ENCODE data around the gene EXT2.

EXT2 gene

DNA sequence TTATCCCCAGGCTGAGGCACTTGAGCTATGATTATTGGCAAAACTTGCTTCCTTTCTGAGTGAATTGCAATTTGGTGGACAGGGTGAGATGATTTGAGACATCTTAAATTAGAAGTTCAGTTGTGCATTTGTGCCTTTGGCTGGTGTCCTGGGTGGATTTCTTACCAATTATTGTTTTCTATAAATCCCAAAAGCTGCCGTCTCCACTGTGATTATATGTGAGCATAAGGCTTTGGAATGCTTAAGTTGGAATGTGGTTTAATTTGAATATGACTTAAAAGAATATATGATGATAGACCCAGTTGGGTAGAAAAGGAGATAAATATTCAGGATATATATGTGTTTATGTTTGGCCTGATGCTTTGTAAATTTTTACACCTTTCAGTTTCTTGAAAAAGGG lies 70.0 kb downstream of the EXT2 start:
- no peak for DNase-seq (ENCODE audit: low read depth in 2 of 2)

GRCh38 chr11:44167046-44167445 lies 71.6 kb downstream of the EXT2 start:
- DNase-seq (ENCODE audit: low read depth in 2 of 2), result no peak

GRCh38 chr11:44171518-44171917 lies 76.0 kb downstream of the EXT2 start:
- DNase-seq (ENCODE audit: low read depth in 2 of 2), result no peak

DNA sequence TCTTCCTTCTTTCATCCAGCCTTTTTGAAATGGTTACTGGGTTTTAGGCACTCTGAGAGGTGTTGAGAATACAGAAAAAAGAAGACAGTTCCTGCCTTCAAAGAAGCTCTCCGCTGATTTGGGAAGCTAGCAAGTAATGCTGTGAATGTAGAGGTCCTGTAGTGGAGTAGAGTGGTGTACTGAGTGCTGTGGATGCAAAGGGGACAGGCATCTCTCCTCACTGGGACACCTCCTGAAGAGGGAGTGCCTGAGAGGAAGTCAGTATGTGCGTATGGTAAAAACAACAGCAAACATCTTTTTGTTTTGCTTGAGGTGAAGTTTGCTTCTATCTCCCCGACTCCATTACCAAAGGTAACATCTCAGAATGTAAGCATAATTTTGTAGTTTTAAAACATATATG lies 77.5 kb downstream of the EXT2 start:
- no peak for DNase-seq (ENCODE audit: low read depth in 2 of 2)

- DNase-seq (ENCODE audit: low read depth in 2 of 2), result no peak
Observed at GRCh38 chr11:44174842-44175241, 79.4 kb downstream of the EXT2 start.

DNA sequence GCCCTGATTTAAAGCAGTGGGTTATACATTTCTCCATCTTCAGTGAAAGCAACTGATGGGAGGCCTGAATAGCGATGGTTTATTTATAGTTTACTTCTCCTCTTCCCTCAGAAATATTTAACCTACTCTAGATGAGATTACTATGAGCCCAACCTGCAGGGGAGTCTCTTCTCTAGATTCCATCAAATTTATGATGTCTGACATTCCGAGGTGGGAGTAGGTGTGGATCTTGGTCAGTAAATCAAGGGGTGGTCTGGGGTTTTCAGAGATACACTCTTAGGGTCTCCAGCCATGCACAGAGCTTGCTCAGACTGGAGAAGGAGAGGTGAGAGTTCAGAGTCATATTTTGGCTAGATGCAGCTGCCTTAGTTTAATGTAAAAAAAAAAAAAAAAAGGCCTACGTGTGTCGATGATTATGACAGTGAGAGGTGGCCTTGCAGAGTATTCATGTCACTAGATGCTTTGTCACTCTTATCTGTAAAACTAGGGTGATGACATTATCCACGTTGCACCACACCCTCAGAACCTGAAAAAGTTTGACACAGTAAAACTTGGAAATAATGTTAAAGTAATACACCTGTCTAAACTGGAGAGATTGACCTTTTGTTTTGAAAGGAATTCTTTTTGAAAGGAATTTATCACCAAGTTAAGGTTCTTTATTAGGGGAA lies 81.2 kb downstream of the EXT2 start:
- DNase-seq (ENCODE audit: low read depth in 2 of 2), result no peak

DNA sequence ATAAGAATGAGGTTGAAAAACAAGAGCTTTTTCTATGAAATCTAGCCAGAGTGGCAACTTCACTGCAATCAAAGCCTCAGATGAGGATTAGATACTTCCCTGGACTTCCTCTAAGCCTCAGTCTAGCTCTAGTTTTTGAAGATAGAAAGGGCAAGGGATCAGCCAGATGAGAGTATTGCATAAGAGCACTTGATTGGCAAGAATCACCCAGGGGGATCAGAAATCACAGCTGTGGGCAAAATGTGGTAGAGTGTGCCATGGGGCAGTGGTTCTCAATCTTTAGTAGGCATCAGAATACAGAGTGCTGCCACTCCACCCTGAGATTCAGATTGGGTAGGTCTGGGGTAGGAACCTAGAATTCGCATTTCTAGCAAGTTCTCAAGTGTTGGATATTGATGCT lies 82.4 kb downstream of the EXT2 start:
- DNase-seq (ENCODE audit: low read depth in 2 of 2), result no peak

GRCh38 chr11:44178381-44178780 lies 82.9 kb downstream of the EXT2 start:
- no peak for DNase-seq (ENCODE audit: low read depth in 2 of 2)

- DNase-seq (ENCODE audit: low read depth in 2 of 2), result no peak
Observed at GRCh38 chr11:44179173-44179572, 83.7 kb downstream of the EXT2 start.

DNA sequence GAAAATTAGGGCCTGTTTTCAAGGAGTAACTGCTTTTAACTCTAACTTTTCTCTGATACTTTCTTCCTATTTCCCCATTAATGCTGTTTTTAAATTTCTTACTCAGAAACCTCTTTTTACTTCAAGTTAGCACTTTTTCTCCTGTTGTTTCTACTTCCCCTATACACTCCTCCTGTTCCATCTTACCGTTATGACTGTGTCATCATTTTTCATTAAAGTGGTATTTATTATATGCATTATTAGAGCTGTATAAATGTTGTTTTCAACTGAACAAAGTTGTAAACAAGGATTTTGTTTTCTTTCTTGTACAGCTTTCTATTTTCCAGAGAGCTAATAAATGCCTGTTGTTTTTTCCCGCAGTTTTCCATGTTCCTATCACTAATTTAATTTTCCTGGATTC lies 84.6 kb downstream of the EXT2 start:
- no peak for DNase-seq (ENCODE audit: low read depth in 2 of 2)

GRCh38 chr11:44185522-44185921 lies 90.0 kb downstream of the EXT2 start:
- no peak for DNase-seq (ENCODE audit: low read depth in 2 of 2)

DNA sequence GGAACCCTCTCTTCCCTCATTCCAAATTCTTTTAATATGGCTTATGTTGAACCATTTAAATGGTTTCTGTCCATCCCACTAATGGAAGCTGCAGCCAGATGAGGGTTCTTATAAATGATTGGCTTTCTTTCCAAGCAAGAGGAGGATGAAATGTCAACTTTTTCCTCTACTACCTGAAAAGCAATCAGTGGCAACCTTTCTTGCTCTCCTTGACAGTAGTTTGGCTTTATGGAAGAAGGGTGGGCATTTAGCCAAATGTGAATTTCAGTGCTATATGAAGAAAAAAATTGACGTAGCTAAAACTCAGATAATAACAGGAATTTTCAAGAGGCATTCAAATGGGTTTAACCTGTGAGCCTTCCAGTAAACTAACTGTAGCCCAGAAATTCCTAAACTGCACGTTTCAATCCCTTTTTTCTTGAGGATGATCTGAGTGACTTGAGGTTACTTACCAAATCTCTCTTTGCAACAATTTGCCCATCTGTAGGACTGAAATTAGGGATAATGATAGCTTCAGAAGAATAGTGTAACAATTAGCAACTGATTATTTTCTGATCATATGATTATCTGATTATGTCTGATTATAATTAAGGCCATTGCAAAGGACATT lies 90.9 kb downstream of the EXT2 start:
- no peak for DNase-seq (ENCODE audit: low read depth in 2 of 2)

DNA sequence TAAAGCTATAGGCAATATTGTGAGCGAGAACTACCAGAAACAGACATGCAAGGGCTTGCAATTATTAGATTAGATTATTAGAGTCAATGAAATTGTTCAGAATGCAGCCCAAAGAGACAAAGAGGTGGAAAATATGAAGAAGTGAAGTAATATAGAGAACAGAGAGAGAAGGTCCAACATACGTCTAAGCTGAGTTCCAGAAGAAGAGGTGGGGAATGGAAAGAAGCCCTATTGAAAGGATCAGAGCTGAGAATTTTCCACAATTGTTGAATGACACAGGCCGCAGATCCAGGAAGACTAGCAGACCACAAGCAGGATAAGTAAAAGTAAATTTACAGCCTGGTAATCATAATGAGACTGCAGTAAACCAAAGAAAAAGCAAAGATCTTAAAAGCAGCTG lies 93.2 kb downstream of the EXT2 start:
- DNase-seq (ENCODE audit: low read depth in 2 of 2), result no peak

DNA sequence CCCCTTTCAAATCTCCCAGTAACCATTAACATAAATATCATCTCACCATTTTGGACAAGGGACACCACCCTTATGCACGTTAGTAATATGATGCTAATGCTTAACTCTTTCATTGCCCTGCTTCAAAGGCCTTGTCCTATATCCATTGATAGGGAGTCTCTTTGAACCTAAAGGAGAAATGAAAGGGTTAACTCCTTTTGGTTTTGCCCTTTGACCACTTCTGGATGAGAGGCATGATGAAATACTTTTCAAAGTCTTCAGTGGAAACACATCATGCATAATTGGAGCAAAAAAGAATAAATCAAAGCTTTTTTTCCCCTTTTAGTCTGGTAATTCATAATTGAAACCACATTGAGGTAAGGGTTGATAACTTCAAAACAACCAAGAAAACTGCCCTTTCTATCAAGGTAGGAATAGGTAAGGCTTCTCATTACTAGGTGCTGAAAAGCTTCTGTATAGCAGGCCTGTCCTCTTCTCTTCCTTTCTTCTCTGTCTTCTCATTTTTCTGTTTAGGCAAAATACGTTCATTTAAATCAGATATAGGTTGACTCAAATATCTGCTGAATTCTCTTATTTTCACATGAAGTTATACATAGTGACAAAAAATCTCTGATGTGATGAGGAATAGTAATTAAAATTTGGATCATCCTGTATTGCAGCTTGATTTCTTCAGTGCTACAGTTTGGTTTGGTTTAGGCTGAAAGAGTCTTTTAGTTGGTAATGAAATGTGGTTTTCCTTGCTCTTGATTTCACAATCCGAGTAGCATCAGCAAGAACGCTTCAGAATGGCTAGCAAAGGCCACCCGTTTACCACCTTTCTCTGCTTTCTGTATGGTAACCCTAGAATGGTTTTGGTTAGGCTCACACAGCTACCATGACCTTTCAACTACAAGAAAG lies 94.8 kb downstream of the EXT2 start:
- no peak for DNase-seq (ENCODE audit: low read depth in 2 of 2)

DNA sequence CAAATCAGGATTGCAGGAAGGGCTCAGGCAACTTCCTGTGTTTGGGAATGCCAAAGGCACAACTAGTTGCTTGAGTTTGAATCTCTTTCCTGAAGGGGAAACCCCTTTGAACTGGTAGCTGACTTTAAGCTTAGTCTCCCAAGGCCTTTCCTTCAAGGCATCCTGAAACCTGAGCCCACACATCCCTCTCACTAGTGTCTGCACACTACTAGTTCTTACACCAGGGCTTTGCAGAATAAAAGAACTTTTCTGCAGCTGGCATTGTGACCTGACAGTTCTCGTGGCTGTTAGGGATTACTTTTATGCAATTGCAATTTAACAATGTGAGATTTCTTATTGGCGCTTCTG lies 95.4 kb downstream of the EXT2 start:
- no peak for DNase-seq (ENCODE audit: low read depth in 2 of 2)

DNA sequence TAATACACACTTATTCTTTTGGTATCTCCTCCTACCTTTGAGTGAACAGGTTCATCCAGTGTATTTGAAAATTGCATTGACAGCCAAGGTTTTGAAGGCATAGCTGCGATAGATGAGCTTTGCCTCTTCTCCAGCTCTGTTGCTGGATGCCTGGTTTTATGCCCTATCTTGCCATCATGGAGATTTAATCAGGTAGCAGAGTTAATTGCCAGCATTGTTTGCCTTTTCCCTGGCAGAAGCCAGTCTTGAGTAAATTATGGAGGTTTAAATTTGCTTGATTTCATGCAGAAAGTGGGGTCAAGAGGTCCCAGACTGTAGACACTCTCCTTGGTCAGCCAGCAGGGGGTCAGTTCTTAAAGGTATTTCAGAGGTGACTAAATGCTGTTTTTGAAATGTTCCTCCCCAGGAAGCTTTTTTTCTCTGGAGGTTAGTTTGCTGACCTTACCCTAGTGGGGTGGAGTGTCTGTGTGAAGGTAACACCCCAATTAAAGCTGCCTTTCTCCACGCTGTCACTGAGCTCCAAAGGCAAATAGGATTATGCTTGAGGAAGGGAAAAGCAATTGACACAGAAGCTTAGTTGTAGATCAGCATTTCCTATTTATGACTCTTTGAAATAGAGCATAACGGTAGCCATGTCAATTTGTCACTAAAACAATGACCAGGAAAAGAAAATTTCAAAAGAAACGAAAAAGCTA lies 96.0 kb downstream of the EXT2 start:
- DNase-seq (ENCODE audit: low read depth in 2 of 2), result no peak

GRCh38 chr11:44192017-44192385 lies 96.5 kb downstream of the EXT2 start:
- DNase-seq (ENCODE audit: low read depth in 2 of 2), result no peak

GRCh38 chr11:44192462-44193100 lies 97.1 kb downstream of the EXT2 start:
- DNase-seq (ENCODE audit: low read depth in 2 of 2), result no peak

GRCh38 chr11:44193856-44194255 lies 98.4 kb downstream of the EXT2 start:
- DNase-seq (ENCODE audit: low read depth in 2 of 2), result no peak

DNA sequence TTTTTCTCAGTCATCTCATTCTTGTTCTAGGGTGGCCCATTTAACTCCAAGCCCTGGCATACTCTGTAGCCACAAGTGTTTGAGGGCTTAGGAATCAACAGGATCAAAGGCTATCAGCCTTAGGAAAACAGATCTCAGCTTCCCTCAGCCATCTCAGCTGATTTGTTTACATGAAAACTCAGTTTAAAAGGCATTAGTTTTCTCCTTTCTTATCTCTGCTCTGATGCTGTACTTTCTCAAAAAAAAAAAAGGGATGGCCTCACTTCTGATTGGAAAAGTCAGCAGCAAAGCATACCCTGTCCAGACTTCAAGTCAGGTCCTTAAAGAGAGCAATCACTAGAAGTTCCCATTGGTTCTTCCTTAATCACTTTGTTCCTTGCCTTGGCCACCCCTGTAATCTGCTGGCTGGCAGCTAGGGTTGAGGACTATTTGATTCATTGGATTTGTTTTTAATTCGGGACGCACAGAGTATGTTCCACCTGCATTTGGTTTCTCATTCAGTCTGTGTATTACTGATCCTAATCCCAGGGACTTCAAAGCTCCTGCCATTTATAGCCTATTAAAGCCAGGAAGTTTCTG lies 102.8 kb downstream of the EXT2 start:
- no peak for DNase-seq (ENCODE audit: low read depth in 2 of 2)

DNA sequence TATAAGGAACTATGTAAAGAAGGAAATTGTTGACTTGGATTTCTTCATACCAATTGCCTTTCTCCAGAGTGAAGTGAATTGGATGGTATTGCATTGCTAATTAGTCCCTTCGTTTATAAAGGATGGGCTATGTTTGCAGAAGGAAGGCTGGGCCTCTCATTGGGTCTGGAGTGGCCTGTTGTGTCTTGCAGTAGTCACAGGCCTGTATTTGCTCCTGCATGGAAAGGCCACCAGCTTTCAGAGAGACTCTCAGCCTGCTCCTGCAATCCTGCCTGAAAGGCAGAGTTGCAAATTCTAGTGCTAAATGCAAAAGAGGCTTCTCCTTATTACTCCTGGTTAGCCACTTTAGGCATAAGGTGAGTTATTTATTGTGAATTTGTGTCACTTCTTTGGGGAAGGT lies 103.8 kb downstream of the EXT2 start:
- DNase-seq (ENCODE audit: low read depth in 2 of 2), result no peak

DNA sequence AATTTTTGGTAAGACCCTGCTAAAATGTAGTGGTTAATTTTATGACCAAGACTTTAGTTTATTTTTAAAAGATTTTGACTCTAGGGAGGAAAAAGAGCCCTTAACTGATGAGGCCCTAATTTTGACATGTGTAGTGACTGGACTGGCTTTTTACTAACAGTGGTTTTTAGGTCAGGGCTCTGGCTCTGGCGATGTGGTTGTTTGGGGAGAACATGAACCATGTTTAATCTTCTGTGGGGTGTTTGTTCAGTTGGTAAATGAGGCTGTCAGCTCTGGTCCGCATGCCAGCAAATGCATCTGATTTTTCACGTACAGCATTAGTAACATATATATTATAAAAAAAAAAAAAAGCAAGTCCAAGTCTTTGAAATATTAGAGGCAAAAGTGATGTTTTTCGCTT lies 104.3 kb downstream of the EXT2 start:
- no peak for DNase-seq (ENCODE audit: low read depth in 2 of 2)
